Activated naive CD4-positive, alpha-beta T cell treated with anti-CD3 and anti-CD28 coated beads, Interleukin-2, amount 50 U/mL, for 72 hours (primary cell): ENCODE results near the gene PUS7. TPM values are rescaled to one million over a fixed set of nuclear protein-coding genes. Genes with fewer than 3 reads are reported as not detected.
A peak's percentile ranks its signal among the peaks of the same experiment; 100 is the strongest.
"Not testable (repeated sequence)": the region's sequence is repeated elsewhere in the genome, so short reads cannot be mapped to it uniquely, and the experiment has no call there.

Experiments
- ATAC-seq, 2 donors: fragments of 150-1000 bp; cut with Tn5 transposase; 2 replicates each; pipeline ENCODE4 v1.10.0; 2021; ENCODE audit warnings: mild to moderate bottlenecking in 2 of 2, moderate library complexity in 2 of 2
- DNase-seq, 2 donors: peaks; one replicate each; pipeline ENCODE4 v3.0.0; 2021 to 2022; ENCODE audit warnings: low spot score in 2 of 2
- H3K27ac Mint-ChIP-seq, 2 donors: one replicate each; pipeline ENCODE4 v1.8.0; 2022; ENCODE audit warnings: mild to moderate bottlenecking in 2 of 2, mixed read lengths in 2 of 2
- H3K36me3 Mint-ChIP-seq, 2 donors: one replicate each; pipeline ENCODE4 v1.8.0; 2022; ENCODE audit warnings: mixed read lengths in 2 of 2
- H3K9me3 Mint-ChIP-seq, 2 donors: one replicate each; pipeline ENCODE4 v1.8.0; 2022; ENCODE audit warnings: mixed read lengths in 2 of 2
- total RNA-seq, 2 donors: library from RNA; stranded (reverse); gene quantifications; one replicate each; pipeline ENCODE4 v1.2.3, GENCODE V29; 2022

The PUS7 gene
- total RNA-seq, 2 donors from 2014 or later = 8.0 to 32.3 TPM

- ATAC-seq = peak in 1 of 2 donors; percentile 50
- H3K27ac Mint-ChIP-seq = no peak overlapping the region
- peaks cover 0 to 6% of the 10 kb centered on the region in 2 donors for H3K9me3 Mint-ChIP-seq
- DNase-seq = peak in 1 of 2 donors; percentile 46
- H3K36me3 Mint-ChIP-seq = no peaks in the 10 kb centered on the region
These were observed 92.1 kb downstream of the PUS7 start for GRCh38 chr7:105429746-105430612.

GRCh38 chr7:105426606-105427146 lies 95.4 kb downstream of the PUS7 start:
- DNase-seq (peak in 1 of 2 donors; percentile 15), ATAC-seq (peak; percentile 73 to 88)
- Mint-ChIP-seq H3K36me3 (no peaks in the 10 kb centered on the region), H3K27ac (peak overlapping the region in 1 of 2 donors; percentile 93), H3K9me3 (peaks cover 0 to 6% of the 10 kb centered on the region in 2 donors)

- H3K36me3 Mint-ChIP-seq = no peaks in the 10 kb centered on the region
- ATAC-seq (no peak), DNase-seq (no peak)
- peaks cover 0 to 6% of the 10 kb centered on the region in 2 donors for H3K9me3 Mint-ChIP-seq
- H3K27ac Mint-ChIP-seq = no peak overlapping the region
These were observed 98.1 kb downstream of the PUS7 start for GRCh38 chr7:105423987-105424386.

GRCh38 chr7:105413887-105414437 lies 108.1 kb downstream of the PUS7 start:
- Mint-ChIP-seq H3K27ac (no peak overlapping the region), H3K36me3 (no peaks in the 10 kb centered on the region), H3K9me3 (no peaks in the 10 kb centered on the region)
- ATAC-seq = no peak
- DNase-seq = no peak

- not testable (repeated sequence) for H3K27ac Mint-ChIP-seq, H3K9me3 Mint-ChIP-seq, ATAC-seq, H3K36me3 Mint-ChIP-seq, DNase-seq
These were observed 111.3 kb downstream of the PUS7 start for GRCh38 chr7:105410774-105411173.

GRCh38 chr7:105409775-105410174 lies 112.3 kb downstream of the PUS7 start:
- ATAC-seq, H3K9me3 Mint-ChIP-seq, DNase-seq, H3K27ac Mint-ChIP-seq, H3K36me3 Mint-ChIP-seq: not testable (repeated sequence)

GRCh38 chr7:105408791-105409410 lies 113.2 kb downstream of the PUS7 start:
- H3K27ac Mint-ChIP-seq = no peak overlapping the region
- DNase-seq = no peak
- no peaks in the 10 kb centered on the region for H3K9me3 Mint-ChIP-seq
- ATAC-seq = no peak
- no peaks in the 10 kb centered on the region for H3K36me3 Mint-ChIP-seq

Other genes with a start within 250 kb of the PUS7 start
- gene SRPK2, start 133.3 kb downstream of the PUS7 start, total RNA-seq = 10 to 100 TPM; 39.7 to 44.6 TPM
- 10 to 100 TPM; 21.9 to 25.5 TPM for gene RINT1, start 9.9 kb upstream of the PUS7 start, total RNA-seq
- not detected for gene EFCAB10, start 59.2 kb upstream of the PUS7 start, total RNA-seq